Measurements from ENCODE around the gene GLRA3. TPM values are rescaled to one million over a fixed set of nuclear protein-coding genes. Genes with fewer than 3 reads are reported as not detected.

GLRA3 gene
- total and polyA plus RNA-seq, 2 experiments from 2014 or later = 0.03 to 0.19 TPM

GRCh38 chr4:174635732-174636131 is 193.3 kb downstream of the GLRA3 start (continued):
- TF ChIP-seq ZNF462 (CRISPR knock-in tag; IDR thresholded peaks at IDR 0.05) = no peak

GRCh38 chr4:174633399-174633798 is 195.6 kb downstream of the GLRA3 start:
- H3K27me3 Mint-ChIP-seq (ENCODE audit: insufficient read depth, low read depth, poor library complexity) = no peaks in the 10 kb centered on the region
- Histone ChIP-seq H3F3A (replicated peaks; ENCODE audit: low read depth) (no peaks in the 10 kb centered on the region), H3K27me3 (ENCODE audit: insufficient read depth) (no peaks in the 10 kb centered on the region), H2AFZ (no peak overlapping the region), H4K20me1 (replicated peaks; ENCODE audit: insufficient read depth) (no peaks in the 10 kb centered on the region), H3K27ac (ENCODE audit: low read depth) (no peak overlapping the region), H3K4me3 (no peak overlapping the region), H3K9me2 (ENCODE audit: insufficient read depth) (no peaks in the 10 kb centered on the region), H3K36me3 (ENCODE audit: insufficient read depth) (no peaks in the 10 kb centered on the region), H3K4me2 (no peak overlapping the region), H3K79me2 (replicated peaks; ENCODE audit: insufficient read depth) (no peaks in the 10 kb centered on the region), H3K4me1 (ENCODE audit: insufficient read depth) (no peaks in the 10 kb centered on the region; the same call in 1 of the 2 replicates)
- H3K4me3 Mint-ChIP-seq = no peak overlapping the region
- no peaks in the 10 kb centered on the region for H3K9me3 Mint-ChIP-seq
- H3K27ac Mint-ChIP-seq = no peak overlapping the region
- no peak for DNase-seq (ENCODE audit: low spot score)
- no peaks in the 10 kb centered on the region; the same call in 2 of the 3 replicates for H3K4me1 Mint-ChIP-seq
- H3K36me3 Mint-ChIP-seq (ENCODE audit: low read depth) = no peaks in the 10 kb centered on the region
- no peak for ATAC-seq
- no peak for TF ChIP-seq CREB1 (CRISPR knock-in tag; IDR thresholded peaks at IDR 0.05; ENCODE audit: low read depth)
- no peak for TF ChIP-seq EZH2 (IDR thresholded peaks at IDR 0.05; ENCODE audit: low read depth, unreplicated experiment)
- no peak for TF ChIP-seq JUNB (IDR thresholded peaks at IDR 0.05; ENCODE audit: unreplicated experiment)
- no peak for TF ChIP-seq EZH2phosphoT487 (IDR thresholded peaks at IDR 0.05; ENCODE audit: unreplicated experiment)
- TF ChIP-seq REST (IDR thresholded peaks at IDR 0.05; ENCODE audit: unreplicated experiment) = no peak
- no peak for TF ChIP-seq ETS1 (IDR thresholded peaks at IDR 0.05)
- TF ChIP-seq POLR2AphosphoS5 (IDR thresholded peaks at IDR 0.05; ENCODE audit: low read depth) = no peak
- no peak for TF ChIP-seq NANOG (IDR thresholded peaks at IDR 0.05; ENCODE audit: borderline replicate concordance)
- TF ChIP-seq ZNF331 (CRISPR knock-in tag; IDR thresholded peaks at IDR 0.05; ENCODE audit: low read depth) = no peak
- TF ChIP-seq STAT1 (IDR thresholded peaks at IDR 0.05; ENCODE audit: unreplicated experiment) = no peak
- no peak for TF ChIP-seq CTCF (conservative IDR thresholded peaks at IDR 0.05; ENCODE audit: low read depth in 2 of 2)
- no peak for TF ChIP-seq ZNF114 (CRISPR knock-in tag; IDR thresholded peaks at IDR 0.05)

All from GM23338 (cell line).